Lower lobe of right lung (tissue), 2 donors: Measurements from ENCODE around the gene RNF213. TPM values are rescaled to one million over a fixed set of nuclear protein-coding genes. Genes with fewer than 3 reads are reported as not detected.

Experiments
- ATAC-seq, 2 donors: fragments of 200-7000 bp; cut with Tn5 transposase; one replicate each; pipeline ENCODE4 v1.9.1; 2020 to 2022; ENCODE audit warnings: mild to moderate bottlenecking in 2 of 2, moderate library complexity in 2 of 2
- DNase-seq: peaks from one replicate; pipeline ENCODE4 v3.0.0-alpha.2; 2020
- H3K27ac ChIP-seq: fragments of 200-600 bp; one replicate; pipeline ENCODE4 v1.8.0; 2022
- H3K27me3 ChIP-seq: fragments of 200-600 bp; one replicate; pipeline ENCODE4 v1.8.0; 2022; ENCODE audit warnings: low read depth
- H3K36me3 ChIP-seq: fragments of 200-600 bp; one replicate; pipeline ENCODE4 v1.8.0; 2022; ENCODE audit warnings: mild to moderate bottlenecking
- H3K4me1 ChIP-seq: fragments of 200-600 bp; one replicate; pipeline ENCODE4 v1.8.0; 2022
- H3K4me3 ChIP-seq: fragments of 200-600 bp; one replicate; pipeline ENCODE4 v1.8.0; 2022; ENCODE audit warnings: mild to moderate bottlenecking
- H3K9me3 ChIP-seq: fragments of 200-600 bp; one replicate; pipeline ENCODE4 v1.8.0; 2022
- intact Hi-C: fragments of 100-400 bp; cut with DNase I; formaldehyde crosslinking; loops from one replicate; pipeline ENCODE4 v1.11.0; 2022
- total RNA-seq: library from RNA; stranded (reverse); fragmentation: NEBNext Ultra II Directional; extraction: Animal tissue kit (Norgen Biotek cat#: 25700); gene quantifications from one replicate; pipeline ENCODE4 v1.2.1, GENCODE V29; 2021
- TF ChIP-seq, protein P1 (sequence below): fragments of 200-600 bp; IDR thresholded peaks from one replicate; pipeline ENCODE4 v1.8.0; 2022; ENCODE audit warnings: antibody characterized with exemption, mild to moderate bottlenecking
- donor health status: DM: no; HTN: yes; CAD: no; lungs with severe emphysema.

Gene RNF213
- total RNA-seq, 1 donor from 2014 or later, result 300 TPM

DNA sequence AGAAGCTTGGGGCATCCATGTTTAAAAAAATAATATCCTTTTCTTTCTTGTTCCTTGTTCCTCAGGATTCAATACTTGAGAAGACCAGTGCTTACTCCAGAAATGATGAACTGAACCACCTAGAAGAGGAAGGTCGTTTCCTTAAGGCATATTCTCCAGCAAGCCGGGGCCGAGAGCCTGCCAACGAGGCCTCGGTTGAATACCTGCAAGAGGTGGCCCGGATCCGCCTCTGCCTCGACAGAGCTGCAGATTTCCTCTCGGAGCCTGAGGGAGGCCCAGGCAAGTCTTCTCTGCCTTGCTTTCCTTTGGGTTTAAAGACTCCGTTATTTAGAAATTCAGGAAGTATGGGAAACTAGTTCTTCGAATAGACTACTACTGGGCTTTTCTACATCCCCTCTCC is 111.8 kb downstream of the RNF213 start:
- intact Hi-C loops, result no loop called here
- Histone ChIP-seq H3K36me3 (peaks cover 99% of the 10 kb centered on the region), H3K27me3 (no peaks in the 10 kb centered on the region), H3K4me3 (no peak overlapping the region), H3K9me3 (no peaks in the 10 kb centered on the region), H3K27ac (no peak overlapping the region), H3K4me1 (no peaks in the 10 kb centered on the region)
- ATAC-seq (no peak), DNase-seq (no peak)
- TF ChIP-seq, protein P1, sequence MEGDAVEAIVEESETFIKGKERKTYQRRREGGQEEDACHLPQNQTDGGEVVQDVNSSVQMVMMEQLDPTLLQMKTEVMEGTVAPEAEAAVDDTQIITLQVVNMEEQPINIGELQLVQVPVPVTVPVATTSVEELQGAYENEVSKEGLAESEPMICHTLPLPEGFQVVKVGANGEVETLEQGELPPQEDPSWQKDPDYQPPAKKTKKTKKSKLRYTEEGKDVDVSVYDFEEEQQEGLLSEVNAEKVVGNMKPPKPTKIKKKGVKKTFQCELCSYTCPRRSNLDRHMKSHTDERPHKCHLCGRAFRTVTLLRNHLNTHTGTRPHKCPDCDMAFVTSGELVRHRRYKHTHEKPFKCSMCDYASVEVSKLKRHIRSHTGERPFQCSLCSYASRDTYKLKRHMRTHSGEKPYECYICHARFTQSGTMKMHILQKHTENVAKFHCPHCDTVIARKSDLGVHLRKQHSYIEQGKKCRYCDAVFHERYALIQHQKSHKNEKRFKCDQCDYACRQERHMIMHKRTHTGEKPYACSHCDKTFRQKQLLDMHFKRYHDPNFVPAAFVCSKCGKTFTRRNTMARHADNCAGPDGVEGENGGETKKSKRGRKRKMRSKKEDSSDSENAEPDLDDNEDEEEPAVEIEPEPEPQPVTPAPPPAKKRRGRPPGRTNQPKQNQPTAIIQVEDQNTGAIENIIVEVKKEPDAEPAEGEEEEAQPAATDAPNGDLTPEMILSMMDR, result no peak

DNA sequence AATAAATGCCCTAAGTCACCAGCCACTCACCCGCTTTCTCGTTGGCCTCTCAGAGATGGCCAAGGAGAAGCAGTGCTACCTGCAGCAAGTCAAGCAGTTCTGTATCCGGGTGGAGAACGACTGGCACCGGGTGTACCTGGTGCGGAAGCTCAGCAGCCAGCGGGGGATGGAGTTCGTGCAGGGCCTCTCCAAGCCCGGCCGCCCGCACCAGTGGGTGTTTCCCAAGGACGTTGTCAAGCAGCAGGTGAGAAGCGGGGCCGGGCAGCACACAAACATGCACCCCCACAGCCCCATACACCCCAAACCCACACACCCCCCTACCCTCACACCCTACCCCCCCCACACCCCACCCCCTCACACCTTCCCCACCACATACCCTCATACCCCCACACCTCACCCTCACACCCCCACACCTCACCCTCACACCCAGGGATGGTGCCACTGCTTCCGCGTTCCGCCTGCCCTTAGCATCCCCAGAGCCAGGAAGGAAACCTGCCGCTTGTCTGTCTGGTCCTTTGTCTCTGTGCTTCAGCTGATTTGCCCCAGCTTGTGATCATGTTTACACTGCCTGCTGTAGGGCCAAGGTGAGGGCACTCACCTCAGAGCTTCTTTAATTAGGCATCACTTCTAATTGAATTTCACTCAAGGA is 112.4 kb downstream of the RNF213 start:
- TF ChIP-seq, protein P1, result no peak
- H3K36me3 ChIP-seq, result peaks cover 99% of the 10 kb centered on the region
- intact Hi-C loops, result no loop called here
- H3K27me3 ChIP-seq, result no peaks in the 10 kb centered on the region
- ATAC-seq (no peak), DNase-seq (no peak)
- no peak overlapping the region for H3K4me3 ChIP-seq
- H3K27ac ChIP-seq, result no peak overlapping the region
- H3K9me3 ChIP-seq, result no peaks in the 10 kb centered on the region
- no peaks in the 10 kb centered on the region for H3K4me1 ChIP-seq

DNA sequence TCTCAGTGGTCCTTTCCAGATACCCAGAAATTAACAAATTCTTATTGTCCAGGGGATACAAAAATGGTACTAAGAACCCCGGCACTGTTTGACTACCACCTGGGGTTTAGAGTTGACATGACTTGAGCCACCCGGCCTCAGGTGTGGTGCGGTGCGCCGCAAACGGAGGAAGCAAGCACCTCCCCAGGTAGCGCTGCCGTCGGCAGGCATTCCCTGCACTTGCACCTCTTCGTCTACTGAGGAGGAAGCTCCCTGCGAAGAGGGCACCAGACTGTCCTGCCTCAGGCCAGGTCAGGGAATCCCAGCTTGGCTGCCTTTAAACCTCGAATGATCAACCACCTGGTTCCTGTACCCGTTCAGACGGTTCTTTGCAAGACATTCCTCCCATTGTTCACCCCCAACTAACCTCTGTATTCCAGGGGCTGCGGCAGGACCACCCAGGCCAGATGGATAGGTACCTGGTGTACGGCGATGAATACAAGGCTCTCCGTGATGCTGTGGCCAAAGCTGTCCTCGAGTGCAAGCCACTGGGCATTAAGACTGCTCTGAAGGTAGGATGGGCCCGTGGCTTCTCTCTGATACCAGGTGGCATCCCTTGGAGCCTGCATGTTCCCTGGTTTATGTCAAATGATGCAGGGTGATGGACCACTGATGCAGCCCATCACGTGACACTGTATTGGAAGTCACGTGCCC is 113.5 kb downstream of the RNF213 start:
- ATAC-seq, result no peak
- intact Hi-C loops, result no loop called here
- TF ChIP-seq, protein P1, result no peak
- peaks cover 99% of the 10 kb centered on the region for H3K36me3 ChIP-seq
- H3K27ac ChIP-seq, result no peak overlapping the region
- H3K4me1 ChIP-seq, result no peaks in the 10 kb centered on the region
- no peaks in the 10 kb centered on the region for H3K27me3 ChIP-seq
- no peak for DNase-seq
- no peak overlapping the region for H3K4me3 ChIP-seq
- no peaks in the 10 kb centered on the region for H3K9me3 ChIP-seq

DNA sequence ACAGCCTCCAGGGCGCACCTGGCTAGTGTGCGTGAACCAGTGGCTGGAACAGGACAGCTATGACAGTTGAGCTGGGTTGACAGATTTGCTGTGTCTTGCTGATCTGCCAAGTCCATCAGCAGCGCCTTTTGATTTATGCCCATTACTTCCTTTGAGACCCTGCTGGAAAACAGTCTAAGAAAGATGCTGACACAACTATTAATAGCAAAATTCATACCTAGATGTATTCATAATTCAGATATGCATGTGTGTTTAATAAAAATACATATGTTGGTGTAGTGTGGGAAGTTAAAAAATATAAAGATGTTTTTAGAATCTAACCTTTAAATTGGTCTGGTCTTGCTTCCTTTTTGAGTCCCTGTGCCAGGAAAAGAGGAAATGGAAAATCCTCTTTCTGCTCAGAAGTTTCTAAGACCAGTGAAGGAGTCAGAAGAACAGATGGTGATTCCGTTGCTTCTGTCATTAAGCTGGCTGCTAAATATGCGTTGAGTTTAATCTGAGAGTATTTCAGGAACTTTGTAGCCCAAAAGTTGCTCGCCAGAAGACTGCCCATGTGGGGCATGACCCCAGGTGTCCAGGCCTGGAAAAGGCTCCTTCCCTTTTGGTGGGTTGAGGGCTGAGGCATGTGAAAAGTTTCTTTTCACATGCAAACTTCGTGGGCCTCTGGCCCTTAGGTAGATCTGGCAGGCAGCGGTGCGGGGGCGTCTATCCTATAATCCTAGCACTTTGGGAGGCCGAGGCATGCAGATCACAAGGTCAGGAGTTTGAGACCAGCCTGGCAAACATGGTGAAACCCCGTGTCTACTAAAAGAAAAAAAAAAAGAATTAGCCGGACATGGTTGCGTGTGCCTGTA is 114.3 kb downstream of the RNF213 start:
- TF ChIP-seq, protein P1, result no peak
- Histone ChIP-seq H3K4me3 (no peak overlapping the region), H3K9me3 (no peaks in the 10 kb centered on the region), H3K27me3 (no peaks in the 10 kb centered on the region), H3K36me3 (peaks cover 99% of the 10 kb centered on the region), H3K27ac (no peak overlapping the region), H3K4me1 (no peaks in the 10 kb centered on the region)
- DNase-seq (no peak), ATAC-seq (no peak)
- intact Hi-C loops, result no loop called here

- no peak for DNase-seq
- TF ChIP-seq, protein P1, result no peak
- intact Hi-C loops, result no loop called here
These were observed 115.9 kb downstream of the RNF213 start for GRCh38 chr17:80376531-80376930.

More at GRCh38 chr17:80376531-80376930, 115.9 kb downstream of the RNF213 start:
- H3K27me3 ChIP-seq, result no peaks in the 10 kb centered on the region
- peaks cover 99% of the 10 kb centered on the region for H3K36me3 ChIP-seq
- H3K4me1 ChIP-seq, result no peaks in the 10 kb centered on the region
- H3K9me3 ChIP-seq, result no peaks in the 10 kb centered on the region
- ATAC-seq, result no peak
- no peak overlapping the region for H3K27ac ChIP-seq
- no peak overlapping the region for H3K4me3 ChIP-seq
